ENCODE results near the gene BEND3.
"Not testable (repeated sequence)": the region's sequence is repeated elsewhere in the genome, so short reads cannot be mapped to it uniquely, and the experiment has no call there.

BEND3 gene

GRCh38 chr6:107114926-107115694 lies at the start of gene BEND3:
TSS of gene BEND3 (minus strand) at chr6:107115515. CDS start at chr6:107099285, 16,230 bp downstream.
- peak; percentile 40 for DNase-seq

- not testable (repeated sequence) for DNase-seq
These were observed 49.0 kb upstream of the BEND3 start for GRCh38 chr6:107164299-107164698.

- no peak for DNase-seq
These were observed 46.2 kb upstream of the BEND3 start for GRCh38 chr6:107161521-107161920.

- DNase-seq, result no peak
These were observed 41.3 kb upstream of the BEND3 start for GRCh38 chr6:107156617-107157016.

GRCh38 chr6:107154801-107155160 lies 39.5 kb upstream of the BEND3 start:
- no peak for DNase-seq

- DNase-seq, result no peak
These were observed 39.0 kb upstream of the BEND3 start for GRCh38 chr6:107154131-107154800.

GRCh38 chr6:107152638-107153430 lies 37.5 kb upstream of the BEND3 start:
- no peak for DNase-seq

GRCh38 chr6:107144666-107145065 lies 29.4 kb upstream of the BEND3 start:
- DNase-seq, result no peak

GRCh38 chr6:107144014-107144413 lies 28.7 kb upstream of the BEND3 start:
- no peak for DNase-seq

- no peak for DNase-seq
These were observed 25.3 kb upstream of the BEND3 start for GRCh38 chr6:107140581-107140980.

- not testable (repeated sequence) for DNase-seq
These were observed 21.0 kb upstream of the BEND3 start for GRCh38 chr6:107136324-107136723.

GRCh38 chr6:107135048-107135680 lies 19.8 kb upstream of the BEND3 start:
- not testable (repeated sequence) for DNase-seq

- no peak for DNase-seq
These were observed 17.1 kb upstream of the BEND3 start for GRCh38 chr6:107132330-107132954.

- DNase-seq, result no peak
These were observed 14.1 kb upstream of the BEND3 start for GRCh38 chr6:107129370-107129925.

GRCh38 chr6:107128577-107128976 lies 13.3 kb upstream of the BEND3 start:
- no peak for DNase-seq

GRCh38 chr6:107128175-107128574 lies 12.9 kb upstream of the BEND3 start:
- no peak for DNase-seq

- no peak for DNase-seq
These were observed 10.5 kb upstream of the BEND3 start for GRCh38 chr6:107125771-107126170.

- no peak for DNase-seq
These were observed 9.6 kb upstream of the BEND3 start for GRCh38 chr6:107124934-107125348.

- no peak for DNase-seq
These were observed 8.2 kb upstream of the BEND3 start for GRCh38 chr6:107123501-107123900.

GRCh38 chr6:107122748-107123147 lies 7.4 kb upstream of the BEND3 start:
- no peak for DNase-seq

- no peak for DNase-seq
These were observed 6.7 kb upstream of the BEND3 start for GRCh38 chr6:107121964-107122495.

GRCh38 chr6:107121266-107121665 lies 6.0 kb upstream of the BEND3 start:
- no peak for DNase-seq

Measured in activated CD4-positive, alpha-beta T cell treated with anti-CD3 and anti-CD28 coated beads for 1 hour (primary cell).